SK-N-SH treated with all-trans-retinoic acid at 6 μM for 48 hours (cell line): ENCODE measurements around the gene OR2S2.

Experiments used
- ATAC-seq: fragments of 200-7000 bp; cut with Tn5 transposase; 3 replicates; pipeline ENCODE4 v1.9.1; 2020; ENCODE audit warnings: mild to moderate bottlenecking, moderate library complexity
- BACH2 ChIP-seq: fragments of 250-450 bp; sonication (Bioruptor Pico); IDR thresholded peaks from 2 replicates; pipeline ENCODE4 v1.9.0; 2021; ENCODE audit warnings: mild to moderate bottlenecking, borderline replicate concordance
- CREB5 ChIP-seq: fragments of 250-450 bp; sonication (Bioruptor Pico); IDR thresholded peaks from 2 replicates; pipeline ENCODE4 v1.5.1; 2020; ENCODE audit warnings: low read depth, mild to moderate bottlenecking, moderate library complexity
- CSRNP3 ChIP-seq: fragments of 250-450 bp; sonication (Bioruptor Pico); IDR thresholded peaks from 2 replicates; pipeline ENCODE4 v1.5.1; 2021; ENCODE audit warnings: mild to moderate bottlenecking, moderate library complexity
- ESRRG ChIP-seq: fragments of 250-450 bp; sonication (Bioruptor Pico); IDR thresholded peaks from 2 replicates; pipeline ENCODE4 v1.6.1; 2021; ENCODE audit warnings: mild to moderate bottlenecking
- GLIS3 ChIP-seq: fragments of 250-450 bp; sonication (Bioruptor Pico); IDR thresholded peaks from 2 replicates; pipeline ENCODE4 v1.5.0; 2020; ENCODE audit warnings: mild to moderate bottlenecking, moderate library complexity
- ISL1 ChIP-seq: fragments of 250-450 bp; sonication (Bioruptor Pico); IDR thresholded peaks from 2 replicates; pipeline ENCODE4 v2.1.2; 2022; ENCODE audit warnings: mild to moderate bottlenecking, moderate library complexity
- OSR1 ChIP-seq: fragments of 250-450 bp; sonication (Bioruptor Pico); IDR thresholded peaks from 2 replicates; pipeline ENCODE4 v1.8.0; 2022; ENCODE audit warnings: moderate library complexity, mild to moderate bottlenecking, inconsistent platforms
- PPARA ChIP-seq: fragments of 250-450 bp; sonication (Bioruptor Pico); IDR thresholded peaks from 2 replicates; pipeline ENCODE4 v1.5.0; 2020; ENCODE audit warnings: mild to moderate bottlenecking, borderline replicate concordance
- RARB ChIP-seq: fragments of 250-450 bp; sonication (Bioruptor Pico); IDR thresholded peaks from 2 replicates; pipeline ENCODE4 v1.8.0; 2021; ENCODE audit warnings: mild to moderate bottlenecking, moderate library complexity
- SNAI2 ChIP-seq: fragments of 250-450 bp; sonication (Bioruptor Pico); IDR thresholded peaks from 2 replicates; pipeline ENCODE4 v1.5.0; 2020; ENCODE audit warnings: mild to moderate bottlenecking, moderate library complexity
- TCF4 ChIP-seq: fragments of 250-450 bp; sonication (Bioruptor Pico); IDR thresholded peaks from 2 replicates; pipeline ENCODE4 v1.8.0; 2021; ENCODE audit warnings: mild to moderate bottlenecking, moderate library complexity, borderline replicate concordance
- TOX ChIP-seq: fragments of 250-450 bp; sonication (Bioruptor Pico); IDR thresholded peaks from 2 replicates; pipeline ENCODE4 v1.8.0; 2021; ENCODE audit warnings: mild to moderate bottlenecking, moderate library complexity, borderline replicate concordance
- TSHZ2 ChIP-seq: fragments of 250-450 bp; sonication (Bioruptor Pico); IDR thresholded peaks from 2 replicates; pipeline ENCODE4 v1.5.0; 2020; ENCODE audit warnings: mild to moderate bottlenecking, moderate library complexity
- ZC3H10 ChIP-seq: fragments of 250-450 bp; sonication (Bioruptor Pico); IDR thresholded peaks from 2 replicates; pipeline ENCODE4 v1.5.1; 2021; ENCODE audit warnings: mild to moderate bottlenecking, moderate library complexity
- ZFP3 ChIP-seq: fragments of 250-450 bp; sonication (Bioruptor Pico); IDR thresholded peaks from 2 replicates; pipeline ENCODE4 v1.5.0; 2020; ENCODE audit warnings: mild to moderate bottlenecking, moderate library complexity
- ZFP30 ChIP-seq: fragments of 450-650 bp; formaldehyde crosslinking; IDR thresholded peaks from 2 replicates; pipeline ENCODE4 v1.5.0; 2022; ENCODE audit warnings: mild to moderate bottlenecking, moderate library complexity
- ZNF565 ChIP-seq: fragments of 450-650 bp; formaldehyde crosslinking; conservative IDR thresholded peaks from 2 replicates; pipeline ENCODE4 v1.5.0; 2020; ENCODE audit warnings: low read depth, mild to moderate bottlenecking, moderate library complexity
- ZNF70 ChIP-seq: fragments of 450-650 bp; formaldehyde crosslinking; IDR thresholded peaks from 2 replicates; pipeline ENCODE4 v1.5.0; 2020; ENCODE audit warnings: mild to moderate bottlenecking, moderate library complexity
- ZNF8 ChIP-seq: fragments of 450-650 bp; formaldehyde crosslinking; IDR thresholded peaks from 2 replicates; pipeline ENCODE4 v1.5.0; 2020; ENCODE audit warnings: mild to moderate bottlenecking, moderate library complexity

The OR2S2 gene

GRCh38 chr9:35942286-35942685, 15.7 kb downstream of the OR2S2 start:
- TF ChIP-seq SNAI2 (CRISPR knock-in tag) (no peak), ISL1 (no peak), ZFP3 (CRISPR knock-in tag) (no peak)
- ATAC-seq, result no peak

GRCh38 chr9:35940458-35941407, 17.2 kb downstream of the OR2S2 start:
- ATAC-seq, result no peak
- no peak for TF ChIP-seq ZFP30 (CRISPR knock-in tag)
- no peak for TF ChIP-seq SNAI2 (CRISPR knock-in tag)
- no peak for TF ChIP-seq ESRRG (CRISPR knock-in tag)
- TF ChIP-seq CSRNP3, result no peak
- TF ChIP-seq, all 23 proteins: peak for 0

GRCh38 chr9:35939679-35940250, 18.2 kb downstream of the OR2S2 start:
- no peak for TF ChIP-seq ZC3H10 (CRISPR knock-in tag)
- no peak for TF ChIP-seq ZNF8 (CRISPR knock-in tag)
- no peak for TF ChIP-seq CSRNP3
- no peak for TF ChIP-seq ZFP3 (CRISPR knock-in tag)
- no peak for TF ChIP-seq PPARA (CRISPR knock-in tag)
- no peak for TF ChIP-seq CREB5 (CRISPR knock-in tag)
- TF ChIP-seq BACH2 (CRISPR knock-in tag), result no peak
- no peak for TF ChIP-seq SNAI2 (CRISPR knock-in tag)
- TF ChIP-seq ZNF565, result no peak
- TF ChIP-seq TSHZ2 (CRISPR knock-in tag), result no peak
- TF ChIP-seq RARB, result no peak
- TF ChIP-seq GLIS3 (CRISPR knock-in tag), result no peak
- no peak for TF ChIP-seq ESRRG (CRISPR knock-in tag)
- no peak for TF ChIP-seq OSR1
- TF ChIP-seq ISL1, result no peak
- TF ChIP-seq TOX (CRISPR knock-in tag), result no peak
- TF ChIP-seq, all 23 proteins: peak for 0
- ATAC-seq, result no peak

- no peak for ATAC-seq
- TF ChIP-seq ZNF8 (CRISPR knock-in tag) (no peak), ZNF70 (no peak), ZC3H10 (CRISPR knock-in tag) (no peak), ZNF565 (no peak), CSRNP3 (no peak), TCF4 (no peak), PPARA (CRISPR knock-in tag) (no peak)
Observed at GRCh38 chr9:35938474-35939356, 19.2 kb downstream of the OR2S2 start.
